H1 (cell line): ENCODE measurements around the gene WDR64. TPM values are rescaled to one million over a fixed set of nuclear protein-coding genes. Genes with fewer than 3 reads are reported as not detected.

ENCODE experiments used
- CTCF ChIA-PET: fragments of 300-600 bp; sonication (Branson Sonifier 250); formaldehyde crosslinking; loops from one replicate; lab custom pipeline; 2021; ENCODE audit not compliant: partially characterized antibody; lab: Charles Lee
- POLR2A ChIA-PET: fragments of 300-600 bp; sonication (Branson Sonifier 250); formaldehyde crosslinking; loops from one replicate; lab custom pipeline; 2021; ENCODE audit warnings: inconsistent platforms; ENCODE audit not compliant: partially characterized antibody; lab: Charles Lee
- DNase-seq, 2 experiments: peaks; one replicate each; pipeline versions ENCODE4 v3.0.0 to v3.0.0-alpha.2; 2010 to 2022; ENCODE audit warnings: low spot score in 2 of 2, low read depth in 1 of 2, mixed read lengths in 1 of 2
- FAIRE-seq: peaks from 2 replicates; lab custom pipeline; 2011; peaks lifted over from hg19 to GRCh38; lab: Jason Lieb, UNC
- H2AFZ ChIP-seq: 2 replicates; pipeline ENCODE4 v1.8.1; 2012; ENCODE audit warnings: low read length, inconsistent platforms
- H2AK5ac ChIP-seq: 2 replicates; pipeline ENCODE4 v1.6.1; 2013; ENCODE audit warnings: low read depth, low read length
- H2BK120ac ChIP-seq: replicated peaks from 2 replicates; pipeline ENCODE3; 2013; ENCODE audit warnings: low read depth, low read length, inconsistent platforms
- H2BK12ac ChIP-seq: 2 replicates; pipeline ENCODE4 v1.6.1; 2013; ENCODE audit warnings: low read depth, low read length
- H2BK15ac ChIP-seq: 2 replicates; pipeline ENCODE4 v1.6.1; 2013; ENCODE audit warnings: low read length
- H2BK20ac ChIP-seq: 2 replicates; pipeline ENCODE4 v1.6.1; 2013; ENCODE audit warnings: low read length
- H2BK5ac ChIP-seq: 2 replicates; pipeline ENCODE4 v1.6.1; 2013; ENCODE audit warnings: low read depth, low read length
- H3K14ac ChIP-seq: 2 replicates; pipeline ENCODE4 v1.6.1; 2013; ENCODE audit warnings: inconsistent platforms; ENCODE audit not compliant: insufficient read length
- H3K18ac ChIP-seq: 2 replicates; pipeline ENCODE4 v1.6.1; 2013; ENCODE audit warnings: low read length; ENCODE audit errors: extremely low read depth
- H3K23ac ChIP-seq: 2 replicates; pipeline ENCODE4 v1.6.1; 2013; ENCODE audit warnings: inconsistent platforms; ENCODE audit not compliant: insufficient read length
- H3K23me2 ChIP-seq: 2 replicates; pipeline ENCODE4 v1.6.1; 2013; ENCODE audit warnings: low read depth, low read length
- H3K27ac ChIP-seq: 2 replicates; pipeline ENCODE4 v1.6.1; 2011; ENCODE audit warnings: low read depth, low read length, inconsistent platforms
- H3K27me3 ChIP-seq, 4 experiments: replicated peaks in 1 of 4; 1 replicate in 1 of 4; 2 replicates in 3 of 4; pipeline versions ENCODE4 v1.6.1 to v1.8.1; 2011 to 2013; ENCODE audit warnings: low read length in 3 of 4, mild to moderate bottlenecking in 3 of 4, inconsistent platforms in 2 of 4, mixed read lengths in 2 of 4, moderate library complexity in 1 of 4; ENCODE audit not compliant: control insufficient read depth in 3 of 4, insufficient read depth in 3 of 4; ENCODE audit errors: extremely low read depth in 1 of 4
- H3K36me3 ChIP-seq, 4 experiments: 2 replicates each; pipeline versions ENCODE4 v1.6.1 to v1.8.1; 2011 to 2013; ENCODE audit warnings: mild to moderate bottlenecking in 4 of 4, low read length in 3 of 4, moderate library complexity in 2 of 4, control low read depth in 1 of 4, inconsistent platforms in 1 of 4; ENCODE audit not compliant: insufficient read depth in 4 of 4, control insufficient read depth in 2 of 4
- H3K4ac ChIP-seq: replicated peaks from 2 replicates; pipeline ENCODE3; 2013; ENCODE audit warnings: low read length, low read depth, mixed read lengths, inconsistent platforms; ENCODE audit not compliant: insufficient read length
- H3K4me1 ChIP-seq, 4 experiments: replicated peaks in 1 of 4; 1 replicate in 1 of 4; 2 replicates in 3 of 4; pipeline versions ENCODE4 v1.6.1 to v1.8.1; 2011 to 2013; ENCODE audit warnings: low read length in 3 of 4, inconsistent platforms in 2 of 4, mixed read lengths in 1 of 4; ENCODE audit not compliant: insufficient read depth in 4 of 4, control insufficient read depth in 3 of 4
- H3K4me2 ChIP-seq, 2 experiments: 2 replicates each; pipeline versions ENCODE4 v1.6.1 to v1.8.1; 2011 to 2013; ENCODE audit warnings: low read depth in 2 of 2, low read length in 2 of 2, control low read depth in 1 of 2, inconsistent platforms in 1 of 2, mild to moderate bottlenecking in 1 of 2; ENCODE audit not compliant: insufficient read depth in 1 of 2
- H3K4me3 ChIP-seq, 4 experiments: fragments of 200-600, 300-600 bp in 1 of 4; sonication (generic), shearing (Covaris generic), sonication (Bioruptor Twin) in 1 of 4; 2 replicates each; pipeline versions ENCODE4 v1.5.1 to v1.8.1; 2011 to 2016; ENCODE audit warnings: low read length in 4 of 4, low read depth in 3 of 4, control low read depth in 2 of 4, inconsistent platforms in 2 of 4, mild to moderate bottlenecking in 2 of 4, mixed read lengths in 1 of 4, moderate library complexity in 1 of 4; ENCODE audit not compliant: insufficient read depth in 2 of 4; ENCODE audit errors: extremely low read depth in 1 of 4
- H3K56ac ChIP-seq: replicated peaks from 2 replicates; pipeline ENCODE3; 2013; ENCODE audit warnings: low read depth, mild to moderate bottlenecking, mixed read lengths, low read length, inconsistent platforms; ENCODE audit not compliant: insufficient read length
- H3K79me1 ChIP-seq: 2 replicates; pipeline ENCODE4 v1.6.1; 2013; ENCODE audit warnings: low read depth, low read length, control low read depth
- H3K79me2 ChIP-seq, 2 experiments: 2 replicates each; pipeline versions ENCODE4 v1.6.1 to v1.8.1; 2012 to 2013; ENCODE audit warnings: low read length in 2 of 2, mild to moderate bottlenecking in 2 of 2, inconsistent platforms in 1 of 2; ENCODE audit not compliant: insufficient read depth in 2 of 2, control insufficient read depth in 1 of 2
- H3K9ac ChIP-seq, 4 experiments: replicated peaks in 1 of 4; 1 replicate in 1 of 4; 2 replicates in 3 of 4; pipeline versions ENCODE4 v1.6.1 to v1.8.1; 2011 to 2013; ENCODE audit warnings: low read depth in 3 of 4, low read length in 3 of 4, control low read depth in 2 of 4, mild to moderate bottlenecking in 2 of 4, moderate library complexity in 2 of 4, inconsistent platforms in 1 of 4; ENCODE audit errors: extremely low read depth in 1 of 4
- H3K9me3 ChIP-seq, 2 experiments: 2 replicates each; pipeline versions ENCODE4 v1.6.1 to v1.8.1; 2012 to 2013; ENCODE audit warnings: mild to moderate bottlenecking in 2 of 2, moderate library complexity in 2 of 2, control low read depth in 1 of 2, inconsistent platforms in 1 of 2, low read depth in 1 of 2, low read length in 1 of 2, mixed read lengths in 1 of 2; ENCODE audit not compliant: insufficient read depth in 2 of 2
- H4K20me1 ChIP-seq, 2 experiments: replicated peaks in 1 of 2; 2 replicates each; pipeline versions ENCODE3 to v1.8.1; 2011 to 2013; ENCODE audit warnings: inconsistent platforms in 2 of 2, low read length in 2 of 2, mild to moderate bottlenecking in 1 of 2; ENCODE audit not compliant: insufficient read depth in 2 of 2, control insufficient read depth in 1 of 2
- H4K5ac ChIP-seq: 2 replicates; pipeline ENCODE4 v1.6.1; 2013; ENCODE audit warnings: low read length, low read depth, mixed read lengths, inconsistent platforms; ENCODE audit not compliant: insufficient read length
- H4K8ac ChIP-seq: 2 replicates; pipeline ENCODE4 v1.8.0; 2013; ENCODE audit warnings: mild to moderate bottlenecking, moderate library complexity, low read length, inconsistent platforms; ENCODE audit not compliant: insufficient read depth; ENCODE audit errors: extremely low read depth
- H4K91ac ChIP-seq: replicated peaks from 2 replicates; pipeline ENCODE3; 2013; ENCODE audit warnings: low read length, mixed read lengths, inconsistent platforms; ENCODE audit not compliant: insufficient read length
- BACH1 ChIP-seq: IDR thresholded peaks from 2 replicates; pipeline ENCODE4 v1.6.1; 2012; ENCODE audit warnings: low read length, improper control_type of control experiment
- BRCA1 ChIP-seq: IDR thresholded peaks from 2 replicates; pipeline ENCODE4 v1.6.1; 2012; ENCODE audit warnings: low read depth, low read length, improper control_type of control experiment
- CBX8 ChIP-seq: fragments of 300-800, 300-1000 bp; sonication (generic); IDR thresholded peaks from 2 replicates; pipeline ENCODE4 v1.7.1; 2016; ENCODE audit warnings: low read depth, low read length, borderline replicate concordance
- CEBPB ChIP-seq: IDR thresholded peaks from 2 replicates; pipeline ENCODE4 v1.6.1; 2012; ENCODE audit warnings: low read depth, low read length
- EGR1 ChIP-seq: IDR thresholded peaks from 2 replicates; pipeline ENCODE4 v1.6.1; 2011; ENCODE audit warnings: low read depth, low read length, borderline replicate concordance
- KDM5A ChIP-seq: fragments of 200-600 bp; IDR thresholded peaks from 2 replicates; pipeline ENCODE4 v1.7.1; 2012; ENCODE audit warnings: mild to moderate bottlenecking, low read length, inconsistent platforms, mixed read lengths
- PHF8 ChIP-seq: fragments of 200-600 bp; sonication (generic); conservative IDR thresholded peaks from 2 replicates; pipeline ENCODE4 v1.7.1; 2012; ENCODE audit warnings: low read depth, mild to moderate bottlenecking, inconsistent platforms, low read length, moderate library complexity
- POLR2AphosphoS5 ChIP-seq: IDR thresholded peaks from 2 replicates; pipeline ENCODE4 v1.6.1; 2011; ENCODE audit warnings: low read depth, low read length
- RBBP5 ChIP-seq: IDR thresholded peaks from 2 replicates; pipeline ENCODE4 v1.7.1; 2012; ENCODE audit warnings: low read depth, mild to moderate bottlenecking, inconsistent platforms, low read length, moderate library complexity, borderline replicate concordance
- TCF12 ChIP-seq: IDR thresholded peaks from 2 replicates; pipeline ENCODE4 v1.6.1; 2011; ENCODE audit warnings: low read depth, mild to moderate bottlenecking, low read length
- WGBS, 2 experiments: shearing (Covaris generic) in 1 of 2; methylation state at CpG; one replicate each; pipeline versions ENCODE4 v1.1.6 to v1.1.7; 2013 to 2015; ENCODE audit warnings: low lambda C conversion rate in 2 of 2, mixed read lengths in 2 of 2, inconsistent platforms in 1 of 2, low coverage in 1 of 2, missing lambda C conversion rate in 1 of 2; ENCODE audit not compliant: insufficient replicate concordance in 2 of 2, insufficient coverage in 1 of 2, insufficient read length in 1 of 2; ENCODE audit errors: extremely low coverage in 1 of 2, missing lambda C conversion rate in 1 of 2; 5-methylcytosine and 5-hydroxymethylcytosine counted together
- polyA plus RNA-seq, 7 experiments: library from polyadenylated mRNA; depleted of rRNA in 3 of 7; stranded (reverse) in 5 of 7; unstranded in 2 of 7; fragments of >200 nt in 5 of 7; fragments of 200-250 nt in 2 of 7; gene quantifications; 1 replicate in 5 of 7; 2 replicates in 1 of 7; 4 replicates in 1 of 7; pipeline versions ENCODE4 v1.2.1 to v1.2.3, GENCODE V29; 2011 to 2013; ENCODE audit warnings: missing spikeins in 2 of 7, mixed read lengths in 2 of 7
- total RNA-seq: library from RNA; stranded (reverse); fragmentation: NEBNext Ultra II Directional; extraction: Animal tissue kit (Norgen Biotek cat#: 25700); gene quantifications from 2 replicates; pipeline ENCODE4 v1.2.1, GENCODE V29; 2021
- TF ChIP-seq, protein P1 (sequence below), 3 experiments: IDR thresholded peaks; 1 replicate in 2 of 3; 2 replicates in 1 of 3; pipeline versions ENCODE4 v1.5.1 to v1.6.1; 2011; ENCODE audit warnings: low read length in 3 of 3, mild to moderate bottlenecking in 3 of 3, inconsistent platforms in 2 of 3, low read depth in 1 of 3, moderate library complexity in 1 of 3; ENCODE audit not compliant: insufficient read depth in 1 of 3; ENCODE audit errors: control extremely low read depth in 1 of 3
- TF ChIP-seq, protein P2 (sequence below): IDR thresholded peaks from 2 replicates; pipeline ENCODE4 v1.6.1; 2011; ENCODE audit warnings: low read length, improper control_type of control experiment

WDR64 gene
- total and polyA plus RNA-seq, 2 of the 8 experiments (the other 6 are each of a cell fraction or from before 2014, with no cell fraction given), result 0.02 TPM; not detected in 1

DNA sequence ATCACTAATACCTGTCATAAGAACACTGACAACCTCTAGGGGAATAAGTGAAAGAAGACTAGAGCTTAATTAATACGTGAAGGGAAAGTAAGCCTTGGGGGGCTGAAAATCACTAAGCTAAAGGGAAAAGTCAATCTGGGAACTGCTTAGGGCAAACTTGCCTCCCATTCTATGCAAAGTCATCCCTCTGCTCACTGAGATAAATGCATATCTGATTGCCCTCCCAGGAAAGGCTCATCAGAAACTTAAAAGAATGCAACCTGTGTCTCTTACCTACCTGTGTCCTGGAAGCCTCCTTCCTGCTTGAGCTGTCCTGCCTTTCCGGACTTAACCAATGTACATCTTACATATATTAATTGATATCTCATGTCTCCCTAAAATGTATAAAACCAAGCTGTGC is 81.8 kb downstream of the WDR64 start:
- H3K23me2 ChIP-seq, result no peaks in the 10 kb centered on the region
- H3K27ac ChIP-seq, result no peak overlapping the region
- H2BK12ac ChIP-seq, result no peak overlapping the region
- no peak overlapping the region for H2AFZ ChIP-seq
- no peaks in the 10 kb centered on the region for H3K4me1 ChIP-seq
- no peak overlapping the region for H3K14ac ChIP-seq
- H4K91ac ChIP-seq, result no peak overlapping the region
- H3K36me3 ChIP-seq, result no peaks in the 10 kb centered on the region
- no peak overlapping the region for H3K4ac ChIP-seq
- H3K27me3 ChIP-seq, result no peaks in the 10 kb centered on the region
- H4K8ac ChIP-seq, result no peak overlapping the region
- 86% methylated on average over 2 of the region's 2 CpGs; no CpG with 5 or more reads in 1 of the 2 experiments for WGBS, 2 experiments
- POLR2A ChIA-PET, result no interaction called here
- H3K18ac ChIP-seq, result no peak overlapping the region
- no peaks in the 10 kb centered on the region for H4K20me1 ChIP-seq
- H3K79me2 ChIP-seq, result no peaks in the 10 kb centered on the region
- no peak overlapping the region for H2BK5ac ChIP-seq
- CTCF ChIA-PET, result interaction anchor here (2.0 kb wide), 1 partner anchor 10 kb away, joined by 5 read pairs; no protein-coding TSS in a partner anchor
- no peaks in the 10 kb centered on the region for H3K79me1 ChIP-seq
- no peak overlapping the region for H3K23ac ChIP-seq
- H3K9ac ChIP-seq, result no peak overlapping the region
- FAIRE-seq (no peak), DNase-seq (no peak)
- no peak overlapping the region for H2BK15ac ChIP-seq
- H3K9me3 ChIP-seq, result no peaks in the 10 kb centered on the region
- H3K56ac ChIP-seq, result no peak overlapping the region
- H2BK20ac ChIP-seq, result no peak overlapping the region
- H2BK120ac ChIP-seq, result no peak overlapping the region
- no peak overlapping the region for H3K4me2 ChIP-seq
- H2AK5ac ChIP-seq, result no peak overlapping the region
- no peak overlapping the region for H3K4me3 ChIP-seq
- H4K5ac ChIP-seq, result no peak overlapping the region
- TF ChIP-seq KDM5A (no peak), BRCA1 (no peak), EGR1 (no peak), CBX8 (no peak), PHF8 (no peak), RBBP5 (no peak), BACH1 (no peak), CEBPB (no peak), TCF12 (no peak), POLR2AphosphoS5 (no peak)
- TF ChIP-seq, protein P1, sequence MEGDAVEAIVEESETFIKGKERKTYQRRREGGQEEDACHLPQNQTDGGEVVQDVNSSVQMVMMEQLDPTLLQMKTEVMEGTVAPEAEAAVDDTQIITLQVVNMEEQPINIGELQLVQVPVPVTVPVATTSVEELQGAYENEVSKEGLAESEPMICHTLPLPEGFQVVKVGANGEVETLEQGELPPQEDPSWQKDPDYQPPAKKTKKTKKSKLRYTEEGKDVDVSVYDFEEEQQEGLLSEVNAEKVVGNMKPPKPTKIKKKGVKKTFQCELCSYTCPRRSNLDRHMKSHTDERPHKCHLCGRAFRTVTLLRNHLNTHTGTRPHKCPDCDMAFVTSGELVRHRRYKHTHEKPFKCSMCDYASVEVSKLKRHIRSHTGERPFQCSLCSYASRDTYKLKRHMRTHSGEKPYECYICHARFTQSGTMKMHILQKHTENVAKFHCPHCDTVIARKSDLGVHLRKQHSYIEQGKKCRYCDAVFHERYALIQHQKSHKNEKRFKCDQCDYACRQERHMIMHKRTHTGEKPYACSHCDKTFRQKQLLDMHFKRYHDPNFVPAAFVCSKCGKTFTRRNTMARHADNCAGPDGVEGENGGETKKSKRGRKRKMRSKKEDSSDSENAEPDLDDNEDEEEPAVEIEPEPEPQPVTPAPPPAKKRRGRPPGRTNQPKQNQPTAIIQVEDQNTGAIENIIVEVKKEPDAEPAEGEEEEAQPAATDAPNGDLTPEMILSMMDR (IDR thresholded peaks at IDR 0.05; ENCODE audit: control extremely low read depth in 1 of 3, insufficient read depth in 1 of 3, low read depth in 1 of 3, low read length in 3 of 3), result no peak
- TF ChIP-seq, protein P2, sequence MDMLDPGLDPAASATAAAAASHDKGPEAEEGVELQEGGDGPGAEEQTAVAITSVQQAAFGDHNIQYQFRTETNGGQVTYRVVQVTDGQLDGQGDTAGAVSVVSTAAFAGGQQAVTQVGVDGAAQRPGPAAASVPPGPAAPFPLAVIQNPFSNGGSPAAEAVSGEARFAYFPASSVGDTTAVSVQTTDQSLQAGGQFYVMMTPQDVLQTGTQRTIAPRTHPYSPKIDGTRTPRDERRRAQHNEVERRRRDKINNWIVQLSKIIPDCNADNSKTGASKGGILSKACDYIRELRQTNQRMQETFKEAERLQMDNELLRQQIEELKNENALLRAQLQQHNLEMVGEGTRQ, result no peak
